ENCODE data around the gene ZBTB17. TPM values are rescaled to one million over a fixed set of nuclear protein-coding genes. Genes with fewer than 3 reads are reported as not detected.

Gene ZBTB17
- total RNA-seq, 1 donor from 2014 or later, result 51.5 TPM

DNA sequence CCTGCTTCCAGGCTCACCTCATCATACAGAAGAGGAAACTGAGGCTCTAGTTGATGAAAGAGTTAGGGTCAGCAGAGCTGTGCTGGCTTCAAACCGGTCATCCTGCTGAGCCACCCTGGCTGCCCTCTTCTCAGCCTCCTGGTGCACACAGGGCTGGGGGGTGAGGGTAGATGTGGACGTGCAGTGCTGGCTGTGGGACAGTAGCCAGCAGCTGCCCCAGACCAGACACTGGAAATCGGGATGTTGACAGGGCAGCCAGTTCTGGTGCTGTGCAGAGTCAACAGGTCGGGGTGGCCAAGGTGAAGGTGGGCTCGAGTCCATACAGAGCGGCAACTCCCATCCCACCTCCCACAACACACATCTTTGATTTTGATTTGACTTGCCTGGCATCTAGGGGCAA is 44.4 kb upstream of the ZBTB17 start:
- peaks cover 6% of the 10 kb centered on the region for H3K27me3 Mint-ChIP-seq (ENCODE audit: low read depth)
- no peaks in the 10 kb centered on the region for H3K36me3 Mint-ChIP-seq (ENCODE audit: low read depth)
- DNase-seq (ENCODE audit: low read depth, low spot score), result no peak
- TF ChIP-seq, protein P1, sequence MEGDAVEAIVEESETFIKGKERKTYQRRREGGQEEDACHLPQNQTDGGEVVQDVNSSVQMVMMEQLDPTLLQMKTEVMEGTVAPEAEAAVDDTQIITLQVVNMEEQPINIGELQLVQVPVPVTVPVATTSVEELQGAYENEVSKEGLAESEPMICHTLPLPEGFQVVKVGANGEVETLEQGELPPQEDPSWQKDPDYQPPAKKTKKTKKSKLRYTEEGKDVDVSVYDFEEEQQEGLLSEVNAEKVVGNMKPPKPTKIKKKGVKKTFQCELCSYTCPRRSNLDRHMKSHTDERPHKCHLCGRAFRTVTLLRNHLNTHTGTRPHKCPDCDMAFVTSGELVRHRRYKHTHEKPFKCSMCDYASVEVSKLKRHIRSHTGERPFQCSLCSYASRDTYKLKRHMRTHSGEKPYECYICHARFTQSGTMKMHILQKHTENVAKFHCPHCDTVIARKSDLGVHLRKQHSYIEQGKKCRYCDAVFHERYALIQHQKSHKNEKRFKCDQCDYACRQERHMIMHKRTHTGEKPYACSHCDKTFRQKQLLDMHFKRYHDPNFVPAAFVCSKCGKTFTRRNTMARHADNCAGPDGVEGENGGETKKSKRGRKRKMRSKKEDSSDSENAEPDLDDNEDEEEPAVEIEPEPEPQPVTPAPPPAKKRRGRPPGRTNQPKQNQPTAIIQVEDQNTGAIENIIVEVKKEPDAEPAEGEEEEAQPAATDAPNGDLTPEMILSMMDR (conservative IDR thresholded peaks at IDR 0.05), result no peak
- H3K4me1 Mint-ChIP-seq, result peaks cover 13% of the 10 kb centered on the region
- H3K27ac Mint-ChIP-seq (ENCODE audit: unreplicated experiment), result no peak overlapping the region
- H3K9me3 Mint-ChIP-seq, result no peaks in the 10 kb centered on the region
- no peak overlapping the region for H3K4me3 Mint-ChIP-seq

DNA sequence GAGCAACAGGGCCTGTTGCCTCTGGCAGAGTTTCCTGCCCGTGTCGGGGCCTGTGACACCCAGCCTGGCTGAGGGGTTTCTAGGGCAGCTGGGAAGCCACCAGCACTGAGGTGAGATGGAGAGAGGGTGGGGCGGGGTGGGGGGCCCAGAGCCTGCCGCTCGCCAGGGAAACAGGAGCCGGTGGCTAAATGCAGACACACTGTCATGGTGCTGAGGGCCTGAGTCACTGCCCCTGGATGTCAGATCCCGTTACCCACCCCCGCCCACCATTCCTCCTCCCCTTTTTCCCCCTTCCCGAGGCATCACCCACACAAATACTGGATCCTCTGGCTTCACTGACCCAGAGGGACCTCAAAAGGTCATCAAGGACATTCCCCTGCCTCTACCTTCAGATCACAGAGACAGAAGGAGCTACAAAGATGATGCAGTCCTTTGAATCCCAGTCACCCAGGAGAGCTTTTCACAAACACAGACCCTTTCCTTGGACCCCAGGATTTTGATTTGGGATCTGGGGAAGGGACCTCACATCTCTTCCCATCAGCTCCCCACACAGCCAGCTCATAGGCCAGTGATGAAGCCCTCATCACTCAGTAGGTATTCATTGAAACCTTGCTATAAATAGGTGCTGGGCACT is 43.9 kb upstream of the ZBTB17 start:
- TF ChIP-seq, protein P1 (conservative IDR thresholded peaks at IDR 0.05), result no peak
- no peak for DNase-seq (ENCODE audit: low read depth, low spot score)
- Mint-ChIP-seq H3K36me3 (ENCODE audit: low read depth) (no peaks in the 10 kb centered on the region), H3K4me3 (no peak overlapping the region), H3K27ac (ENCODE audit: unreplicated experiment) (no peak overlapping the region), H3K27me3 (ENCODE audit: low read depth) (peaks cover 4% of the 10 kb centered on the region), H3K9me3 (no peaks in the 10 kb centered on the region), H3K4me1 (peaks cover 18% of the 10 kb centered on the region)

DNA sequence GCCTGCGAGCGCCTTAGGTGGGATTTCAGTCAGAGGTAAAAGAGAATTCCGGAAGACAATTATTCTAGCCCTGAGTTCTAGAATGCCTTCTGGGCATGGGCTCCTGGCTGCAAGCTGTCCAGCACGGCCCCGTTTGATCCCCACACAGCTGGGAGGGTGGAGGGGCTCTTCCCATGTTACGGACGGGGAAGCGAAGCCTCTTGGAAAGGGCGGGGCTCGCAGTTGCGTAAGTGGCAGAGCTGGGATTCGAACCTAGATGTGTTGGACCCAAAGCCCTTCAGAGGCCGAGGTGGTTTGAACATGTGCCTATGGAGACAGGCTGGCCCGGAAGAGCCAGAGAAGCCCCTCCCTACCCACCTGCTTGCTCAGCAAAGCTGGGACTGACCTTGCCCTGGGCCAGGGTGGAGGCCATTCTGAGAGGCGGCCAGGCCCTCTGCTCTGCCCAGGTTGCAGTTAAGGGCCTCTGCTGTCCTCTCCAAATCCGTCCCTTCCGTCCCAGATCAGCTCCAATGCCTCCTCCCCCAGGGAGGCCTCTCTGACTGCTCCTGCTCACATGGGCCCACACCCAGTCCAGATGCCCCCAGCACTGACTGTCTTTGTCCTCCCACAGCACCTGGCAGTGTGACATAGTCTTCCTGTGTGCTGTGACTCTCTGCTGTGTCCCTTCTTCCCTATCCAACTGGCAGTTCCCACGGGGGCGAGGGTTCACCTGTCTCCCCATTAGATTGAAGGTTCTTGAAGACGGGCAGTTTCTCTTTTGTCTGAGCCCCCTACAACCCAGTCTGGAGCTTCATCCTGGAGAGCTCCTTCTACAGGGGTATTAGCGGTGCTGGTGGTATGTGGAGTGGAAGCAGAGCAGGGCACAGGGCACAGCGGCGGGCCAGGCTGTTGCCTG is 43.1 kb upstream of the ZBTB17 start:
- Mint-ChIP-seq H3K4me3 (no peak overlapping the region), H3K9me3 (no peaks in the 10 kb centered on the region)

DNA sequence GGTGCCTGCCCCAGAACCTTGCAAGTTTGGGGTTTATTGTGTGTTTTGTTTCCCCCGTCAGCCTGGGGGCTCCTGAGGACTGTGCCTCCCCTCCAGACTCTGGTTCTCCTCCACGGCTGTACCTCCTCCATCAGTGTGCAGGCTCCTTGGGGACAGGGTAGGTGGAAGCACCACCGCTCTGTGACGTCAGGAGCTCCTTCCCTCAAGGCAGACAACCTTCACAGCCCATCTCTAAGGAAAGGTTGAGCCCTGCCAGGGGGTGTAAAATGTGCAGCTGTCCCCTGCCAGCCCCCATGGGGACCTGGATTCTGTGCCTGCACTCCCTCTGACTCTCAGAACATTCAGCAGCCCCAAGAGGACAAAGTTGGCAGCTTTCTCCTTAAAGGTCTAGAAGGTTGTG is 42.4 kb upstream of the ZBTB17 start:
- no peak for DNase-seq (ENCODE audit: low read depth, low spot score)
- Mint-ChIP-seq H3K27me3 (ENCODE audit: low read depth) (peaks cover 8% of the 10 kb centered on the region), H3K27ac (ENCODE audit: unreplicated experiment) (no peak overlapping the region), H3K9me3 (no peaks in the 10 kb centered on the region), H3K4me3 (no peak overlapping the region), H3K36me3 (ENCODE audit: low read depth) (no peaks in the 10 kb centered on the region), H3K4me1 (peaks cover 26% of the 10 kb centered on the region)
- TF ChIP-seq, protein P1 (conservative IDR thresholded peaks at IDR 0.05), result no peak

More for the DNA sequence above, 43.1 kb upstream of the ZBTB17 start:
- H3K4me1 Mint-ChIP-seq, result peaks cover 25% of the 10 kb centered on the region
- peaks cover 4% of the 10 kb centered on the region for H3K27me3 Mint-ChIP-seq (ENCODE audit: low read depth)
- TF ChIP-seq, protein P1 (conservative IDR thresholded peaks at IDR 0.05), result no peak
- no peak for DNase-seq (ENCODE audit: low read depth, low spot score)
- H3K27ac Mint-ChIP-seq (ENCODE audit: unreplicated experiment), result no peak overlapping the region
- no peaks in the 10 kb centered on the region for H3K36me3 Mint-ChIP-seq (ENCODE audit: low read depth)

DNA sequence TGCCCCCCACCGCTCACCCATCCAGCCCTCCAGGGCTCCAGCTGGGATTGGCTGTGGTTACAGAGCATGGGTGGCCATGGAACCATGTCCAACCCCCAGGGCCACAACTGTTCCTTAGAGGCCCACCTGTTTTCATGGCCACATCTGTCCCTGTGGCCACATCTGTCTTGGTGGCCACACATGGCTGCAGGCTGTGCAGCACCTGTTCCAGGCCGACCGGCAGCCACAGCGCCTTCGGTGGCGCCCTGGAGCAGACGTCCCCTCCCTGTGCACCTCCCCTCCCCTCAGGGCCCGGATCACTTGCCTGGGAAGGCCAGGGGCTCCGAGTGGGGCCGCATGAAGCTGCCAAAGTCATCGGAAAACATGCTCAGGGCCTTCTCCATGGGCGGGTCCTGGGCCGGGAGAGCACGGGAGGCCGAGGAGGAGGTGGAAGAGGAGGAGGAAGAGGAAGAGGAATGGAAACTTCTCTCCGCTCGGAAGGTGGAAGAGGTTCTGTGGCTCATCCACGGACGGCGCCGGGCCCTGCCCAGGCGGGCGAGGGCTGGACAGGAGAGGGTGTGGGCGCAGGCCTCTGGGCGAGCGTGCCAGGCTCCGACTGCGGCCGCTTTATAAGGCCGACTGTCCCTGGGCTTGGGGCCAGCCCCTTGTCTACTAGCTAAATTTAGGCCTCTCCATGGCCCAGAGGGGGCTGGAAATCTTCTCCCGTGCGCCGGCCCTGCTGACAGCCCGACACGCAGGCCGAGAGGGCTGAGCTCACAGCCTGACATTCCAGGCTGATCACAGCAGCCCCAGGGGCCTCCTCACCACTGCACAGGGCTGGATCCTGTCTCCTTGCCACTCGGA is 41.8 kb upstream of the ZBTB17 start, which contains the start of gene HSPB7:
Gene HSPB7, minus strand, starts transcription at position 583 of the 843 bp plus-strand sequence. Its CDS starts 80 bp downstream, at position 503.
- Mint-ChIP-seq H3K27me3 (ENCODE audit: low read depth) (peaks cover 8% of the 10 kb centered on the region), H3K4me1 (peaks cover 26% of the 10 kb centered on the region), H3K9me3 (no peaks in the 10 kb centered on the region), H3K4me3 (no peak within 1 kb of the TSS), H3K27ac (ENCODE audit: unreplicated experiment) (no peak within 1 kb of the TSS), H3K36me3 (ENCODE audit: low read depth) (no peaks in the 10 kb centered on the region)
- no peak for DNase-seq (ENCODE audit: low read depth, low spot score)
- TF ChIP-seq, protein P1 (conservative IDR thresholded peaks at IDR 0.05), result no peak

All from neural crest cell (in vitro differentiated cells).